B cell (primary cell): ENCODE measurements around the gene RNASEH1. TPM values are rescaled to one million over a fixed set of nuclear protein-coding genes. Genes with fewer than 3 reads are reported as not detected.

Experiments
- ATAC-seq: fragments of 200-7000 bp; cut with Tn5 transposase; one replicate; pipeline ENCODE4 v1.10.0; 2021; ENCODE audit warnings: low read depth, mild to moderate bottlenecking, moderate number of reproducible peaks, moderate library complexity
- CTCF ChIA-PET: fragments of 350-600 bp; sonication (Branson Sonifier 250); formaldehyde crosslinking; loops from one replicate; lab custom pipeline; 2021; ENCODE audit warnings: antibody characterized with exemption, inconsistent platforms; lab: Charles Lee
- POLR2A ChIA-PET: fragments of 350-600 bp; sonication (Branson Sonifier 250); formaldehyde crosslinking; loops from one replicate; lab custom pipeline; 2021; ENCODE audit warnings: antibody characterized with exemption; lab: Charles Lee
- DNase-seq: peaks from one replicate; pipeline ENCODE4 v3.0.0; 2013
- H2AFZ ChIP-seq: 2 replicates; pipeline ENCODE4 v1.6.1; 2012; ENCODE audit warnings: mild to moderate bottlenecking, low read depth, low read length; ENCODE audit not compliant: insufficient read depth, poor library complexity, severe bottlenecking
- H3K27ac ChIP-seq, 2 donors: 1 replicate in 1 of 2; 2 replicates in 1 of 2; pipeline ENCODE4 v1.5.1; 2012 to 2013; ENCODE audit warnings: low read length in 2 of 2, mild to moderate bottlenecking in 2 of 2, moderate library complexity in 1 of 2
- H3K27me3 ChIP-seq, 4 experiments: fragments of 200-600 bp in 1 of 4; sonication (generic) in 1 of 4; replicated peaks in 1 of 4; 1 replicate in 2 of 4; 2 replicates in 2 of 4; pipeline versions ENCODE4 v1.6.1 to v1.7.0; 2013 to 2016; ENCODE audit warnings: low read length in 3 of 4, mild to moderate bottlenecking in 2 of 4, mixed read lengths in 1 of 4, moderate library complexity in 1 of 4; ENCODE audit not compliant: insufficient read depth in 4 of 4, control insufficient read depth in 3 of 4; ENCODE audit errors: control extremely low read depth in 1 of 4
- H3K36me3 ChIP-seq, 2 experiments: replicated peaks in 1 of 2; 1 replicate in 1 of 2; 2 replicates in 1 of 2; pipeline versions ENCODE4 v1.6.1 to v1.7.1; 2013; ENCODE audit warnings: low read length in 1 of 2; ENCODE audit not compliant: insufficient read depth in 2 of 2, control insufficient read depth in 1 of 2; ENCODE audit errors: control extremely low read depth in 1 of 2, extremely low read depth in 1 of 2
- H3K4me1 ChIP-seq, 2 donors: fragments of 200-600 bp in 1 of 2; sonication (generic) in 1 of 2; 1 replicate in 1 of 2; 2 replicates in 1 of 2; pipeline versions ENCODE4 v1.5.1 to v1.6.1; 2013 to 2017; ENCODE audit warnings: low read length in 2 of 2; ENCODE audit not compliant: control insufficient read depth in 2 of 2, insufficient read depth in 2 of 2
- H3K4me2 ChIP-seq: replicated peaks from 2 replicates; pipeline ENCODE3; 2012; ENCODE audit warnings: mild to moderate bottlenecking, low read depth, low read length; ENCODE audit not compliant: poor library complexity, severe bottlenecking
- H3K4me3 ChIP-seq, 5 experiments: fragments of 200-600 bp in 1 of 5; sonication (generic) in 1 of 5; 1 replicate in 3 of 5; 2 replicates in 2 of 5; pipeline versions ENCODE4 v1.5.1 to v1.7.0; 2011 to 2016; ENCODE audit warnings: low read length in 4 of 5, mild to moderate bottlenecking in 4 of 5, low read depth in 2 of 5, control low read depth in 1 of 5, moderate library complexity in 1 of 5; ENCODE audit not compliant: insufficient read depth in 1 of 5; ENCODE audit errors: control extremely low read depth in 1 of 5, extremely low read depth in 1 of 5
- H3K79me2 ChIP-seq: fragments of 200-600 bp; sonication (generic); one replicate; pipeline ENCODE4 v1.6.0; 2016; ENCODE audit warnings: low read length; ENCODE audit not compliant: control insufficient read depth, insufficient read depth
- H3K9ac ChIP-seq: fragments of 200-600 bp; sonication (generic); 2 replicates; pipeline ENCODE4 v1.6.1; 2017; ENCODE audit warnings: mild to moderate bottlenecking, low read length, moderate library complexity
- H3K9me3 ChIP-seq, 3 donors: one replicate each; pipeline versions ENCODE4 v1.6.1 to v1.7.1; 2013; ENCODE audit warnings: low read length in 2 of 3; ENCODE audit not compliant: control insufficient read depth in 2 of 3, insufficient read depth in 1 of 3; ENCODE audit errors: control extremely low read depth in 1 of 3
- H4K20me1 ChIP-seq: 2 replicates; pipeline ENCODE4 v1.6.0; 2012; ENCODE audit warnings: mild to moderate bottlenecking, low read length; ENCODE audit not compliant: insufficient read depth, control insufficient read depth, poor library complexity, severe bottlenecking
- H3K27ac Mint-ChIP-seq: one replicate; pipeline ENCODE4 v1.8.0; 2021; ENCODE audit warnings: mixed read lengths
- H3K27me3 Mint-ChIP-seq: one replicate; pipeline ENCODE4 v1.8.0; 2021; ENCODE audit warnings: mixed read lengths
- H3K4me1 Mint-ChIP-seq: one replicate; pipeline ENCODE4 v1.8.0; 2021; ENCODE audit warnings: mixed read lengths
- H3K4me3 Mint-ChIP-seq: one replicate; pipeline ENCODE4 v1.8.0; 2021; ENCODE audit warnings: mixed read lengths
- H3K9me3 Mint-ChIP-seq: one replicate; pipeline ENCODE4 v1.8.0; 2022; ENCODE audit warnings: mixed read lengths; ENCODE audit not compliant: insufficient read depth
- EZH2 ChIP-seq: IDR thresholded peaks from 2 replicates; pipeline ENCODE4 v1.6.1; 2012; ENCODE audit warnings: borderline replicate concordance, low read depth, mild to moderate bottlenecking, moderate library complexity, low read length; ENCODE audit not compliant: insufficient read depth, poor library complexity, severe bottlenecking
- WGBS: methylation state at CpG from one replicate; pipeline ENCODE4 v1.1.5; 2013; ENCODE audit warnings: missing lambda C conversion rate; ENCODE audit not compliant: insufficient coverage; 5-methylcytosine and 5-hydroxymethylcytosine counted together
- intact Hi-C: fragments of 100-400 bp; cut with micrococcal nuclease; formaldehyde crosslinking; loops from one replicate; pipeline ENCODE4 v1.10.0; 2022
- polyA plus RNA-seq: library from polyadenylated mRNA; depleted of rRNA; stranded (reverse); fragments of >200 nt; gene quantifications from 2 replicates; pipeline ENCODE4 v1.2.3, GENCODE V29; 2012
- total RNA-seq, 2 donors: library from RNA; stranded (reverse); fragments of 120-200 nt in 1 of 2; gene quantifications; 1 replicate in 1 of 2; 2 replicates in 1 of 2; pipeline versions ENCODE4 v1.2.3 to v1.2.4, GENCODE V29; 2013 to 2022
- TF ChIP-seq, protein P1 (sequence below): fragments of 200-600 bp; IDR thresholded peaks from one replicate; pipeline ENCODE4 v1.8.0; 2022; ENCODE audit warnings: antibody characterized with exemption, mild to moderate bottlenecking

RNASEH1 gene
- total and polyA plus RNA-seq, 2 donors (not counting 1 experiment from before 2014, with no cell fraction given), result 7.2 to 25.1 TPM

DNA sequence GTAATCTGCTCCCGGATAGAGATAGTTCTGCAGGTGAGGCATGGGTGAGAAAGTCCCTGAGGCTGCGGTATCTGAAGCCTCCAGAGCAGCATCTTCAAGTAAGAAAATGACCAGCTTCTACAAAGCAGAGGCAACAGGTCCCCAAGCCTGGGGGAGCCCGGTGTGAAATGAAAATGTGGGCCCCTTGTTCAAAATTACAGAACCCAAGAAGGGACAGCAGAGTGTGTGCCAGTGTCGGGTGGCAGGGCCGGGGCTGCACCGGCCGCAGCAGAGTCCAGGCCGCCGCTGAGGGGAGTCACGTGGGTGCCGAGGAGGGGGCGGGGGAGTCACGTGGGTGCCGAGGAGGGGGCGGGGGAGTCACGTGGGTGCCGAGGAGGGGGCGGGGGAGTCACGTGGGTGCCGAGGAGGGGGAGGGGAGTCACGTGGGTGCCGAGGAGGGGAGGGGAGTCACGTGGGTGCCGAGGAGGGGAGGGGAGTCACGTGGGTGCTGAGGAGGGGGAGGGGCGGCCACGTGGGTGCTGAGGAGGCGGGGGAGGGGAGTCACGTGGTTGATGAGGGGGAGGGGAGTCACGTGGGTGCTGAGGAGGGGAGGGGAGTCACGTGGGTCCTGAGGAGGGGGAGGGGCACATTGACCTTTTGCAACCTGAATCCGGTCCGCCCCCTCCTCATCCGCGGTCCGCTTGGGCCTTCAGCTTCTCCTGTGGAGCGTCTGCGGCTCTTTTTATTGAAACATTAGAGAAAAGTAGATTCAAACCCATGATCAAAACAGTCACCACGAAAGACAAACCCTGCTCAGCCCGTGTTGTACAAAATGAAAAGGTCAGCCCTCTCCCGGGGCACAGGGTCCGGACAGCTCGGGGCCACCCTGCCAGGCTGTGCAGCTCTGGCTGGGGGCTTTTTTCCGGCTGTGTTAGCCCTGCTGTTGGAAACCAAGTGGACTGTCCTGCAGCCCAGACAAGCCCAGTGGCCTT is 47.1 kb upstream of the RNASEH1 start:
- intact Hi-C loops, result no loop called here
- H3K27ac Mint-ChIP-seq, result no peak overlapping the region
- CTCF ChIA-PET, result no interaction called here

More for the DNA sequence above, 47.1 kb upstream of the RNASEH1 start:
- Histone ChIP-seq H4K20me1 (no peaks in the 10 kb centered on the region), H3K4me1 (no peaks in the 10 kb centered on the region), H3K9ac (no peak overlapping the region), H3K27me3 (no peaks in the 10 kb centered on the region), H3K27ac (no peak overlapping the region), H3K4me3 (peak overlapping the region in 2 of 5 experiments; percentile 12 to 20), H3K79me2 (no peaks in the 10 kb centered on the region), H2AFZ (peak overlapping the region; percentile 46), H3K9me3 (peaks cover 0 to 3% (median 0%) of the 10 kb centered on the region in 3 donors), H3K36me3 (no peaks in the 10 kb centered on the region), H3K4me2 (peak overlapping the region; percentile 59)
- Mint-ChIP-seq H3K4me3 (no peak overlapping the region), H3K9me3 (no peaks in the 10 kb centered on the region), H3K27me3 (no peaks in the 10 kb centered on the region), H3K4me1 (peaks cover 4% of the 10 kb centered on the region)
- ATAC-seq (no peak), DNase-seq (peak; percentile 19)
- no peak for TF ChIP-seq EZH2
- TF ChIP-seq, protein P1, sequence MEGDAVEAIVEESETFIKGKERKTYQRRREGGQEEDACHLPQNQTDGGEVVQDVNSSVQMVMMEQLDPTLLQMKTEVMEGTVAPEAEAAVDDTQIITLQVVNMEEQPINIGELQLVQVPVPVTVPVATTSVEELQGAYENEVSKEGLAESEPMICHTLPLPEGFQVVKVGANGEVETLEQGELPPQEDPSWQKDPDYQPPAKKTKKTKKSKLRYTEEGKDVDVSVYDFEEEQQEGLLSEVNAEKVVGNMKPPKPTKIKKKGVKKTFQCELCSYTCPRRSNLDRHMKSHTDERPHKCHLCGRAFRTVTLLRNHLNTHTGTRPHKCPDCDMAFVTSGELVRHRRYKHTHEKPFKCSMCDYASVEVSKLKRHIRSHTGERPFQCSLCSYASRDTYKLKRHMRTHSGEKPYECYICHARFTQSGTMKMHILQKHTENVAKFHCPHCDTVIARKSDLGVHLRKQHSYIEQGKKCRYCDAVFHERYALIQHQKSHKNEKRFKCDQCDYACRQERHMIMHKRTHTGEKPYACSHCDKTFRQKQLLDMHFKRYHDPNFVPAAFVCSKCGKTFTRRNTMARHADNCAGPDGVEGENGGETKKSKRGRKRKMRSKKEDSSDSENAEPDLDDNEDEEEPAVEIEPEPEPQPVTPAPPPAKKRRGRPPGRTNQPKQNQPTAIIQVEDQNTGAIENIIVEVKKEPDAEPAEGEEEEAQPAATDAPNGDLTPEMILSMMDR, result no peak
- WGBS, result 87% methylated on average over 16 of the region's 44 CpGs
- POLR2A ChIA-PET, result no interaction called here
